DOHH2 (cell line): ENCODE measurements around the gene PAPPA.

ENCODE experiments used
- H3F3A ChIP-seq: fragments of 200-600 bp; sonication (generic), shearing (Covaris generic); 2 replicates; pipeline ENCODE4 v1.6.0; 2016; ENCODE audit warnings: antibody characterized with exemption, mild to moderate bottlenecking; ENCODE audit not compliant: control insufficient read depth, insufficient read depth
- H3K27ac ChIP-seq: fragments of 200-600 bp; sonication (generic); 2 replicates; pipeline ENCODE4 v1.5.1; 2014; ENCODE audit warnings: low read depth, mild to moderate bottlenecking, low read length, moderate library complexity
- H3K27me3 ChIP-seq: fragments of 200-600 bp; sonication (generic); 2 replicates; pipeline ENCODE4 v1.6.1; 2014; ENCODE audit warnings: mild to moderate bottlenecking, low read length, mixed read lengths; ENCODE audit not compliant: control insufficient read depth
- H3K36me3 ChIP-seq: fragments of 200-600 bp; sonication (generic); 2 replicates; pipeline ENCODE4 v1.6.1; 2014; ENCODE audit warnings: mild to moderate bottlenecking, low read length, moderate library complexity, mixed read lengths; ENCODE audit not compliant: control insufficient read depth
- H3K4me1 ChIP-seq: fragments of 200-600 bp; sonication (generic); 2 replicates; pipeline ENCODE4 v1.6.1; 2014; ENCODE audit warnings: mild to moderate bottlenecking, low read length, mixed read lengths; ENCODE audit not compliant: control insufficient read depth
- H3K4me2 ChIP-seq: fragments of 200-600 bp; sonication (generic); 2 replicates; pipeline ENCODE4 v1.6.0; 2014; ENCODE audit warnings: mild to moderate bottlenecking, low read length, moderate library complexity
- H3K4me3 ChIP-seq: fragments of 200-600 bp; sonication (generic); 2 replicates; pipeline ENCODE4 v1.5.1; 2014; ENCODE audit warnings: mild to moderate bottlenecking, low read length, mixed read lengths
- H3K79me2 ChIP-seq: fragments of 200-600 bp; sonication (generic); 2 replicates; pipeline ENCODE4 v1.6.1; 2014; ENCODE audit warnings: mild to moderate bottlenecking, low read length, mixed read lengths; ENCODE audit not compliant: control insufficient read depth
- H3K9me2 ChIP-seq: fragments of 200-600 bp; sonication (generic); replicated peaks from 2 replicates; pipeline ENCODE4 v1.6.1; 2014; ENCODE audit warnings: mild to moderate bottlenecking, low read length, mixed read lengths; ENCODE audit not compliant: control insufficient read depth
- H3K9me3 ChIP-seq: fragments of 200-600 bp; sonication (generic); 2 replicates; pipeline ENCODE4 v1.6.1; 2014; ENCODE audit warnings: antibody characterized with exemption, low read length, mixed read lengths; ENCODE audit not compliant: control insufficient read depth, insufficient read depth
- H4K20me1 ChIP-seq: fragments of 200-600 bp; sonication (generic); 2 replicates; pipeline ENCODE4 v1.6.0; 2014; ENCODE audit warnings: low read depth, mild to moderate bottlenecking, antibody characterized with exemption, low read length, moderate library complexity; ENCODE audit not compliant: control insufficient read depth, insufficient read depth
- CTCF ChIP-seq: fragments of 200-600 bp; sonication (generic); IDR thresholded peaks from one replicate; pipeline ENCODE4 v1.5.1; 2014; ENCODE audit warnings: antibody characterized with exemption, mild to moderate bottlenecking, low read depth, low read length; ENCODE audit not compliant: poor library complexity, severe bottlenecking
- EZH2phosphoT487 ChIP-seq: fragments of 200-600 bp; sonication (generic); IDR thresholded peaks from 2 replicates; pipeline ENCODE4 v1.6.1; 2017; ENCODE audit warnings: borderline replicate concordance, mild to moderate bottlenecking, antibody characterized with exemption, low read length, moderate library complexity, mixed read lengths

PAPPA gene

DNA sequence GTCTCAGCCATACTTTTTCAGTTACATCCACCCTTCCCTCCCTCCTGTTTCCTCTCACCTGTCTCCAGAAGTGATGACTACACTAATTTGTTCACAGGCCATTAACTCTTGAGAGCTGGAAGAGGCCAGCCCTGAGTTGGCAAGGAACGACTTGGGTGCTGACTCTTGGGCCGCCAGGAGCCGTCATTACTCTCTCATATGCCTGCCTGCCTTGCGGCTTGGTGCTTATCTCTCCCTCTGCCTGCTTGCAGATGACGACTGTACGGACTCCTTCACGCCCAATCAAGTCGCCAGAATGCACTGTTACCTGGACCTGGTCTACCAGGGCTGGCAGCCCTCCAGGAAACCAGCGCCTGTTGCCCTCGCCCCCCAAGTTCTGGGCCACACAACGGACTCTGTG is 66.1 kb downstream of the PAPPA start:
- H3K4me3 ChIP-seq, result no peak overlapping the region

GRCh38 chr9:116223926-116224325 is 70.3 kb downstream of the PAPPA start:
- no peaks in the 10 kb centered on the region for H3K4me1 ChIP-seq
- no peaks in the 10 kb centered on the region for H3F3A ChIP-seq
- no peaks in the 10 kb centered on the region for H3K36me3 ChIP-seq
- no peaks in the 10 kb centered on the region for H3K9me3 ChIP-seq
- TF ChIP-seq CTCF (no peak), EZH2phosphoT487 (no peak)
- no peaks in the 10 kb centered on the region for H3K79me2 ChIP-seq
- H4K20me1 ChIP-seq, result no peaks in the 10 kb centered on the region
- H3K9me2 ChIP-seq, result no peaks in the 10 kb centered on the region
- H3K27me3 ChIP-seq, result no peaks in the 10 kb centered on the region
- H3K4me2 ChIP-seq, result no peak overlapping the region
- H3K27ac ChIP-seq, result no peak overlapping the region
- H3K4me3 ChIP-seq, result no peak overlapping the region

More for the DNA sequence above, 66.1 kb downstream of the PAPPA start:
- TF ChIP-seq CTCF, result no peak
- TF ChIP-seq EZH2phosphoT487, result no peak
- Histone ChIP-seq H3F3A (no peaks in the 10 kb centered on the region), H3K27ac (no peak overlapping the region), H3K27me3 (no peaks in the 10 kb centered on the region), H3K9me3 (no peaks in the 10 kb centered on the region), H3K4me2 (no peak overlapping the region), H3K36me3 (no peaks in the 10 kb centered on the region), H3K79me2 (no peaks in the 10 kb centered on the region), H4K20me1 (no peaks in the 10 kb centered on the region), H3K9me2 (no peaks in the 10 kb centered on the region), H3K4me1 (no peaks in the 10 kb centered on the region)

DNA sequence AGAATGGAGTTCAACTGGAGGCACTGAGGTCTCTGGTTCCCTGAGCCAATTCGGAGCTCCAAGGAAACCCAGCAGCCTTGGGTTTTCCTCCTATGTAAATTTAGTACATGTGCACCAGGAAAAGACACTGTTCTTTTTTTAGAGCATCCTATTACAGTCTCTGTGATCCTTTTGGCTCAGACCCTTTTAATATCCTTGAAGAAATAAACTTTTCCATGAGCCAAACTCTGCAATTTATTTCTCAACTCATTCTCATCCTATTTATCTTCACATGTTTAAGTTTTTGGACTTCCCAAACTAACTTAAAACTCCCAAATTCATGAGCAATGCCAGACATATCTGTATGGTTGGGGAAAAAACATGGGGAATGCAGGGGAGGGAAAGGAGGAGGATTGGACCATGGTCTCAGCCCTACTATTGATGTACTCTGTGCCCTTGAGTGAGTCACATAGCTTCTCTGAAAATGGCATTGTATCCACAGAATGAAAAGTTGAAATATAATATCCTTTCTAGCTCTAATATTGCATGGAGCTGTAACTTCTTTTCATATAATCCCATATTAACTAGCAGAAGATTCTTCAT is 76.6 kb downstream of the PAPPA start:
- TF ChIP-seq CTCF, result no peak
- TF ChIP-seq EZH2phosphoT487, result no peak
- Histone ChIP-seq H3K9me2 (no peaks in the 10 kb centered on the region), H3K4me1 (no peaks in the 10 kb centered on the region), H3K27me3 (peaks cover 4% of the 10 kb centered on the region; the same call in 1 of the 2 replicates), H3K27ac (no peak overlapping the region), H3K4me2 (no peak overlapping the region), H3K9me3 (no peaks in the 10 kb centered on the region), H3K4me3 (no peak overlapping the region), H4K20me1 (no peaks in the 10 kb centered on the region), H3F3A (no peaks in the 10 kb centered on the region), H3K79me2 (no peaks in the 10 kb centered on the region), H3K36me3 (no peaks in the 10 kb centered on the region)
